A673 (cell line): ENCODE results near the gene ZNF891.

ENCODE experiments used
- EZH2 ChIP-seq: fragments of 200-600 bp; sonication (generic); IDR thresholded peaks from 2 replicates; pipeline ENCODE4 v1.6.1; 2017; ENCODE audit warnings: borderline replicate concordance, low read depth, mild to moderate bottlenecking, mixed read lengths, antibody characterized with exemption, low read length; ENCODE audit not compliant: poor library complexity, severe bottlenecking
- TF ChIP-seq, protein P1 (sequence below): fragments of 300-800, 200-600 bp; sonication (generic); conservative IDR thresholded peaks from 2 replicates; pipeline ENCODE4 v1.5.1; 2017; ENCODE audit warnings: low read depth, mild to moderate bottlenecking, antibody characterized with exemption, low read length, moderate library complexity, mixed read lengths

DNA sequence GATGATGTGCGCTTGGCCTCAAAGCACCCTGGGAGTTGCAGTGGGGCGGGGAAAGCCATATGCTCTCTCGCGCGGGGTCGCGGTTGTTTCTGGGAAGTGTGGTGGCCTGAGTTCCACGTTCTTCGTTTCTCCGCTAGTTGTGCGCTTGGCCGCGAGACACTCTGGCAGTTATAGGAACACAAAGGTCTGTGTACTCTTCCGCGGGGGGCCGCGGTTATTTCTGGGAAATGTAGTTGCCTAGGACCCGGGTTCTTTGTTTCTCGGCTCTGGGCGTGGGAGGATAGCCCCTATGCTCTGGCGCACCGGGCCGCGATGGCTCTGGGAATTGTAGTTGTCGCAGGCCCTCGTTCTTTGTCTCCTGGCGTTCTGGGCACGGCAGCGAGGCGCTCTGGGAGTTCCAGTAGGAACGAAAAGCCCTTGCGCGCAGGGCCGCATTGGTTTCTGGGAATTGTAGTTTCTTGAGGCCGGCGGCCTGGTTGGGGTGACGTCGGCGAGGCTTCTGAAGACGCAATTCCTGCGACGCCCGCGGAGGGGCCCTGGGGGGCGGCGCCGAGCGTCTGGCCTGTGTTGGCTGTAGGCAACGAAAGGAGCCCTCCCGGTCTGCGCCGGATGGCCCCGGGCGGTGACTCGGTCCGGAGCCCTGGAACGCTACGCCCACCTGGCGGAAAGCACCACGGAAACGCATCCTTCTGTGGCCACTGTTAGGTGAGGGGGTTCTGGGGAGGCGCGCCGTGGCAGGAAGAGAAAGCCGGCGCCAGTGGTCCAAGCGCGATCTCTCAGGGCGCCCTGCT lies 49.5 kb downstream of the ZNF891 start, which contains the start of gene ZNF140:
- TF ChIP-seq, protein P1, sequence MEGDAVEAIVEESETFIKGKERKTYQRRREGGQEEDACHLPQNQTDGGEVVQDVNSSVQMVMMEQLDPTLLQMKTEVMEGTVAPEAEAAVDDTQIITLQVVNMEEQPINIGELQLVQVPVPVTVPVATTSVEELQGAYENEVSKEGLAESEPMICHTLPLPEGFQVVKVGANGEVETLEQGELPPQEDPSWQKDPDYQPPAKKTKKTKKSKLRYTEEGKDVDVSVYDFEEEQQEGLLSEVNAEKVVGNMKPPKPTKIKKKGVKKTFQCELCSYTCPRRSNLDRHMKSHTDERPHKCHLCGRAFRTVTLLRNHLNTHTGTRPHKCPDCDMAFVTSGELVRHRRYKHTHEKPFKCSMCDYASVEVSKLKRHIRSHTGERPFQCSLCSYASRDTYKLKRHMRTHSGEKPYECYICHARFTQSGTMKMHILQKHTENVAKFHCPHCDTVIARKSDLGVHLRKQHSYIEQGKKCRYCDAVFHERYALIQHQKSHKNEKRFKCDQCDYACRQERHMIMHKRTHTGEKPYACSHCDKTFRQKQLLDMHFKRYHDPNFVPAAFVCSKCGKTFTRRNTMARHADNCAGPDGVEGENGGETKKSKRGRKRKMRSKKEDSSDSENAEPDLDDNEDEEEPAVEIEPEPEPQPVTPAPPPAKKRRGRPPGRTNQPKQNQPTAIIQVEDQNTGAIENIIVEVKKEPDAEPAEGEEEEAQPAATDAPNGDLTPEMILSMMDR: peak; percentile 27; the same call in 1 of the 2 replicates
- TF ChIP-seq EZH2: no peak
